DND-41 (cell line): Measurements from ENCODE around the gene LAYN.

Experiments used
- ATAC-seq: fragments of 200-7000 bp; cut with Tn5 transposase; 3 replicates; pipeline ENCODE4 v1.9.1; 2021; ENCODE audit warnings: low read depth; ENCODE audit not compliant: insufficient read depth
- DNase-seq: peaks from one replicate; pipeline ENCODE4 v3.0.0-alpha.2; 2020
- H2AFZ ChIP-seq: 2 replicates; pipeline ENCODE4 v1.6.0; 2012; ENCODE audit warnings: low read depth, low read length
- H3K27ac ChIP-seq: 2 replicates; pipeline ENCODE4 v1.5.1; 2012; ENCODE audit warnings: low read length, inconsistent platforms
- H3K27me3 ChIP-seq: fragments of 200-600 bp; sonication (generic); 2 replicates; pipeline ENCODE4 v1.6.0; 2012; ENCODE audit warnings: low read length, mild to moderate bottlenecking, inconsistent platforms; ENCODE audit not compliant: insufficient read depth, poor library complexity
- H3K36me3 ChIP-seq: 2 replicates; pipeline ENCODE4 v1.5.1; 2012; ENCODE audit warnings: low read length, inconsistent platforms; ENCODE audit not compliant: insufficient read depth
- H3K4me1 ChIP-seq: 2 replicates; pipeline ENCODE4 v1.5.1; 2012; ENCODE audit warnings: mild to moderate bottlenecking, low read length; ENCODE audit not compliant: insufficient read depth
- H3K4me2 ChIP-seq: 2 replicates; pipeline ENCODE4 v1.6.0; 2012; ENCODE audit warnings: mild to moderate bottlenecking, moderate library complexity, low read length, inconsistent platforms; ENCODE audit not compliant: insufficient read depth
- H3K4me3 ChIP-seq, 2 experiments: fragments of 200-600 bp in 1 of 2; shearing (Covaris generic) in 1 of 2; 2 replicates each; pipeline ENCODE4 v1.5.1; 2012 to 2016; ENCODE audit warnings: inconsistent platforms in 2 of 2, low read length in 2 of 2, mild to moderate bottlenecking in 2 of 2, low read depth in 1 of 2, moderate library complexity in 1 of 2
- H3K79me2 ChIP-seq: 2 replicates; pipeline ENCODE4 v1.6.0; 2012; ENCODE audit warnings: low read length, inconsistent platforms; ENCODE audit not compliant: insufficient read depth
- H3K9ac ChIP-seq: 2 replicates; pipeline ENCODE4 v1.6.0; 2012; ENCODE audit warnings: low read depth, mild to moderate bottlenecking, inconsistent platforms, low read length, moderate library complexity
- H3K9me3 ChIP-seq: 2 replicates; pipeline ENCODE4 v1.5.1; 2012; ENCODE audit warnings: low read length, moderate library complexity, mild to moderate bottlenecking, inconsistent platforms; ENCODE audit not compliant: insufficient read depth, severe bottlenecking
- H4K20me1 ChIP-seq: 2 replicates; pipeline ENCODE4 v1.6.0; 2012; ENCODE audit warnings: low read length; ENCODE audit not compliant: insufficient read depth
- EZH2 ChIP-seq: IDR thresholded peaks from 3 replicates; pipeline ENCODE4 v1.6.1; 2012; ENCODE audit warnings: borderline replicate concordance, low read depth, mild to moderate bottlenecking, moderate library complexity, low read length, inconsistent platforms; ENCODE audit not compliant: severe bottlenecking
- TF ChIP-seq, protein P1 (sequence below): IDR thresholded peaks from 2 replicates; pipeline ENCODE4 v1.5.1; 2012; ENCODE audit warnings: borderline replicate concordance, low read length, moderate library complexity, mild to moderate bottlenecking; ENCODE audit not compliant: poor library complexity, severe bottlenecking; ENCODE audit errors: extremely low read depth

Gene LAYN

GRCh38 chr11:111500481-111500880 is 40.0 kb upstream of the LAYN start:
- no peak overlapping the region for H2AFZ ChIP-seq

GRCh38 chr11:111502611-111503010 is 37.9 kb upstream of the LAYN start:
- Histone ChIP-seq H3K79me2 (no peaks in the 10 kb centered on the region), H3K4me2 (no peak overlapping the region), H3K4me1 (no peaks in the 10 kb centered on the region), H3K4me3 (no peak overlapping the region), H3K9me3 (no peaks in the 10 kb centered on the region), H3K9ac (no peak overlapping the region), H2AFZ (no peak overlapping the region), H3K27ac (no peak overlapping the region), H3K27me3 (peaks cover 5% of the 10 kb centered on the region), H4K20me1 (no peaks in the 10 kb centered on the region), H3K36me3 (no peaks in the 10 kb centered on the region)
- DNase-seq: no peak
- TF ChIP-seq EZH2: no peak
- TF ChIP-seq, protein P1, sequence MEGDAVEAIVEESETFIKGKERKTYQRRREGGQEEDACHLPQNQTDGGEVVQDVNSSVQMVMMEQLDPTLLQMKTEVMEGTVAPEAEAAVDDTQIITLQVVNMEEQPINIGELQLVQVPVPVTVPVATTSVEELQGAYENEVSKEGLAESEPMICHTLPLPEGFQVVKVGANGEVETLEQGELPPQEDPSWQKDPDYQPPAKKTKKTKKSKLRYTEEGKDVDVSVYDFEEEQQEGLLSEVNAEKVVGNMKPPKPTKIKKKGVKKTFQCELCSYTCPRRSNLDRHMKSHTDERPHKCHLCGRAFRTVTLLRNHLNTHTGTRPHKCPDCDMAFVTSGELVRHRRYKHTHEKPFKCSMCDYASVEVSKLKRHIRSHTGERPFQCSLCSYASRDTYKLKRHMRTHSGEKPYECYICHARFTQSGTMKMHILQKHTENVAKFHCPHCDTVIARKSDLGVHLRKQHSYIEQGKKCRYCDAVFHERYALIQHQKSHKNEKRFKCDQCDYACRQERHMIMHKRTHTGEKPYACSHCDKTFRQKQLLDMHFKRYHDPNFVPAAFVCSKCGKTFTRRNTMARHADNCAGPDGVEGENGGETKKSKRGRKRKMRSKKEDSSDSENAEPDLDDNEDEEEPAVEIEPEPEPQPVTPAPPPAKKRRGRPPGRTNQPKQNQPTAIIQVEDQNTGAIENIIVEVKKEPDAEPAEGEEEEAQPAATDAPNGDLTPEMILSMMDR: no peak
- no peak for ATAC-seq

More at GRCh38 chr11:111500481-111500880, 40.0 kb upstream of the LAYN start:
- DNase-seq (no peak), ATAC-seq (no peak)
- no peak overlapping the region for H3K27ac ChIP-seq
- no peaks in the 10 kb centered on the region for H3K4me1 ChIP-seq
- H3K27me3 ChIP-seq: peaks cover 5% of the 10 kb centered on the region
- no peak overlapping the region for H3K4me2 ChIP-seq
- no peak overlapping the region for H3K4me3 ChIP-seq
- TF ChIP-seq, protein P1: no peak
- TF ChIP-seq EZH2: no peak
- H4K20me1 ChIP-seq: no peaks in the 10 kb centered on the region
- no peaks in the 10 kb centered on the region for H3K9me3 ChIP-seq
- H3K9ac ChIP-seq: no peak overlapping the region
- no peaks in the 10 kb centered on the region for H3K36me3 ChIP-seq
- H3K79me2 ChIP-seq: no peaks in the 10 kb centered on the region

GRCh38 chr11:111510311-111510710 is 30.2 kb upstream of the LAYN start:
- DNase-seq (no peak), ATAC-seq (no peak)
- H3K4me3 ChIP-seq: no peak overlapping the region
- no peak overlapping the region for H3K27ac ChIP-seq
- H3K9ac ChIP-seq: no peak overlapping the region
- H3K9me3 ChIP-seq: no peaks in the 10 kb centered on the region
- H3K4me2 ChIP-seq: no peak overlapping the region
- no peaks in the 10 kb centered on the region for H3K4me1 ChIP-seq
- TF ChIP-seq EZH2: no peak
- TF ChIP-seq, protein P1: no peak
- H3K36me3 ChIP-seq: no peaks in the 10 kb centered on the region
- H3K27me3 ChIP-seq: no peaks in the 10 kb centered on the region
- H3K79me2 ChIP-seq: no peaks in the 10 kb centered on the region
- H4K20me1 ChIP-seq: no peaks in the 10 kb centered on the region
- no peak overlapping the region for H2AFZ ChIP-seq
